Endodermal cell (in vitro differentiated cells): ENCODE results near the gene OCA2. TPM values are rescaled to one million over a fixed set of nuclear protein-coding genes. Genes with fewer than 3 reads are reported as not detected.

Source experiments
- DNase-seq: peaks from one replicate; pipeline ENCODE4 v3.0.0-alpha.2; 2017
- H3K27ac ChIP-seq: 2 replicates; pipeline ENCODE4 v1.5.1; 2013; ENCODE audit warnings: mild to moderate bottlenecking, low read depth, low read length, moderate library complexity
- H3K27me3 ChIP-seq: 2 replicates; pipeline ENCODE4 v1.6.1; 2013; ENCODE audit warnings: mild to moderate bottlenecking, low read length, moderate library complexity; ENCODE audit not compliant: insufficient read depth, control insufficient read depth, poor library complexity, severe bottlenecking
- H3K36me3 ChIP-seq: 2 replicates; pipeline ENCODE4 v1.7.0; 2013; ENCODE audit warnings: mild to moderate bottlenecking, low read length, moderate library complexity; ENCODE audit not compliant: control insufficient read depth, insufficient read depth
- H3K4me1 ChIP-seq: one replicate; pipeline ENCODE4 v1.7.0; 2013; ENCODE audit warnings: low read length; ENCODE audit not compliant: control insufficient read depth, insufficient read depth
- H3K4me3 ChIP-seq: 2 replicates; pipeline ENCODE4 v1.5.1; 2013; ENCODE audit warnings: mild to moderate bottlenecking, low read length, moderate library complexity
- H3K9ac ChIP-seq: 2 replicates; pipeline ENCODE4 v1.6.1; 2013; ENCODE audit warnings: mild to moderate bottlenecking, low read length, moderate library complexity; ENCODE audit not compliant: poor library complexity, severe bottlenecking; ENCODE audit errors: extremely low read depth
- H3K9me3 ChIP-seq: 2 replicates; pipeline ENCODE4 v1.6.1; 2013; ENCODE audit warnings: mild to moderate bottlenecking, low read length, moderate library complexity; ENCODE audit not compliant: control insufficient read depth
- H3K27ac Mint-ChIP-seq: 2 replicates; pipeline ENCODE4 v1.8.0; 2020; ENCODE audit warnings: mixed read lengths
- H3K27me3 Mint-ChIP-seq: 2 replicates; pipeline ENCODE4 v1.8.0; 2021; ENCODE audit warnings: mild to moderate bottlenecking, mixed read lengths; ENCODE audit not compliant: insufficient read depth
- H3K36me3 Mint-ChIP-seq: 2 replicates; pipeline ENCODE4 v1.8.0; 2020; ENCODE audit warnings: low read depth, mixed read lengths
- H3K4me1 Mint-ChIP-seq: 2 replicates; pipeline ENCODE4 v1.8.0; 2020; ENCODE audit warnings: mixed read lengths
- H3K4me3 Mint-ChIP-seq: 2 replicates; pipeline ENCODE4 v1.8.0; 2020; ENCODE audit warnings: mild to moderate bottlenecking, moderate library complexity, mixed read lengths
- H3K9me3 Mint-ChIP-seq: 2 replicates; pipeline ENCODE4 v1.8.0; 2020; ENCODE audit warnings: mild to moderate bottlenecking, mixed read lengths
- WGBS, 2 experiments: methylation state at CpG; one replicate each; pipeline versions ENCODE4 v1.1.5 to v1.1.7; 2013; ENCODE audit warnings: missing lambda C conversion rate in 2 of 2, mixed read lengths in 1 of 2; ENCODE audit not compliant: insufficient coverage in 1 of 2, insufficient read length in 1 of 2; 5-methylcytosine and 5-hydroxymethylcytosine counted together
- total RNA-seq, 2 donors: library from RNA; stranded (reverse); fragmentation: NEBNext Ultra II Directional in 1 of 2; extraction: Animal tissue kit (Norgen Biotek cat#: 25700) in 1 of 2; gene quantifications; 2 replicates in 1 of 2; 3 replicates in 1 of 2; pipeline ENCODE4 v1.2.1, GENCODE V29; 2021
- TF ChIP-seq, protein P1 (sequence below): fragments of 200-600 bp; sonication (generic); conservative IDR thresholded peaks from 2 replicates; pipeline ENCODE4 v1.5.0; 2021; ENCODE audit warnings: antibody characterized with exemption, mild to moderate bottlenecking

OCA2 gene
- total RNA-seq, 2 donors from 2014 or later, result 0.29 to 0.84 TPM

DNA sequence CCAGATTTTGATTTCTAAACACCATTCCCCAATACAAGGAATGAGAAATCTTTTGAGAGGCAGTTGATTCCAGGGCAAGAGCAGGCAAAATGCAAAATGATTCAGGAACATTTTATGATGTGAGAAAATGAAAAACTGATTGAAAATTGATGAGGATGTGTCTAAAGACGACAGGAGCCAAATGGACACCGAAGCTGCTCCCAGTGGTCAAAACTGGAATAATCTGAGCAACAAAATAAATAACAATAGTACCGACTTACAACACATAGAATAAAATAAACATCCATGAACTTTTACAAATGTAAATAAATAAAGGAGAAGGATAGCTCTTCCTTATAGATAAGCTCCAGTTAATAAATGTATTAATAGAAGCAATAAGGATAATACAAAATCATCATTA is 186.8 kb downstream of the OCA2 start:
- DNase-seq, result no peak
- no peak overlapping the region for H3K27ac Mint-ChIP-seq
- H3K36me3 Mint-ChIP-seq, result no peaks in the 10 kb centered on the region
- H3K4me3 Mint-ChIP-seq, result no peak overlapping the region
- Histone ChIP-seq H3K27me3 (no peaks in the 10 kb centered on the region), H3K9ac (no peak overlapping the region), H3K4me3 (no peak overlapping the region), H3K9me3 (no peaks in the 10 kb centered on the region), H3K36me3 (no peaks in the 10 kb centered on the region), H3K27ac (no peak overlapping the region), H3K4me1 (no peaks in the 10 kb centered on the region)
- no peaks in the 10 kb centered on the region for H3K4me1 Mint-ChIP-seq
- WGBS, 2 experiments, result 93% methylated on average over 2 of the region's 3 CpGs; no CpG with 5 or more reads in 1 of the 2 experiments
- peaks cover 4% of the 10 kb centered on the region for H3K9me3 Mint-ChIP-seq
- no peaks in the 10 kb centered on the region for H3K27me3 Mint-ChIP-seq
- TF ChIP-seq, protein P1, sequence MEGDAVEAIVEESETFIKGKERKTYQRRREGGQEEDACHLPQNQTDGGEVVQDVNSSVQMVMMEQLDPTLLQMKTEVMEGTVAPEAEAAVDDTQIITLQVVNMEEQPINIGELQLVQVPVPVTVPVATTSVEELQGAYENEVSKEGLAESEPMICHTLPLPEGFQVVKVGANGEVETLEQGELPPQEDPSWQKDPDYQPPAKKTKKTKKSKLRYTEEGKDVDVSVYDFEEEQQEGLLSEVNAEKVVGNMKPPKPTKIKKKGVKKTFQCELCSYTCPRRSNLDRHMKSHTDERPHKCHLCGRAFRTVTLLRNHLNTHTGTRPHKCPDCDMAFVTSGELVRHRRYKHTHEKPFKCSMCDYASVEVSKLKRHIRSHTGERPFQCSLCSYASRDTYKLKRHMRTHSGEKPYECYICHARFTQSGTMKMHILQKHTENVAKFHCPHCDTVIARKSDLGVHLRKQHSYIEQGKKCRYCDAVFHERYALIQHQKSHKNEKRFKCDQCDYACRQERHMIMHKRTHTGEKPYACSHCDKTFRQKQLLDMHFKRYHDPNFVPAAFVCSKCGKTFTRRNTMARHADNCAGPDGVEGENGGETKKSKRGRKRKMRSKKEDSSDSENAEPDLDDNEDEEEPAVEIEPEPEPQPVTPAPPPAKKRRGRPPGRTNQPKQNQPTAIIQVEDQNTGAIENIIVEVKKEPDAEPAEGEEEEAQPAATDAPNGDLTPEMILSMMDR, result peak; percentile 55

DNA sequence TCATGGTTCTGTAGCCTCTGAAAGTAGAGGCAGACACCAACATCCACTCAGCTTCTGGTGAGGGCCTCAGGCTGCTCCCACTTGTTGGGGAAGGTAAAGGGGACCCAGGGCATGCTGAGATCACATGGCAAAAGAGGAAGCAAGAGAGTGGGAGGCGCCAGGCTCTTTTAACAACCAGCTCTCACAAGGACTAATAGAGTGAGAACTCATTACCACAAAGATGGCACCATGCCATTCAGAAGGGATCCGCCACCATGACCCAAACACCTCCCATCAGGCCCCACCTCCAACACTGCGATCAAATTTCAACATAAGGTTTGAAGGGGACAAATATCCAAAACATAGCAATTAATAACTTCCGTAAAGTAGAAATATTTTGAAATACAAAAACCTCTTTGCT is 192.3 kb downstream of the OCA2 start:
- Histone ChIP-seq H3K36me3 (no peaks in the 10 kb centered on the region), H3K27ac (no peak overlapping the region), H3K9ac (no peak overlapping the region), H3K9me3 (no peaks in the 10 kb centered on the region), H3K27me3 (no peaks in the 10 kb centered on the region), H3K4me3 (no peak overlapping the region), H3K4me1 (no peaks in the 10 kb centered on the region)
- Mint-ChIP-seq H3K27me3 (no peaks in the 10 kb centered on the region), H3K36me3 (no peaks in the 10 kb centered on the region), H3K9me3 (peaks cover 4% of the 10 kb centered on the region), H3K4me1 (no peaks in the 10 kb centered on the region), H3K4me3 (no peak overlapping the region), H3K27ac (no peak overlapping the region)
- 90 to 91% methylated on average over 2 to 4 of the region's 4 CpGs for WGBS, 2 experiments
- no peak for DNase-seq
- TF ChIP-seq, protein P1, result no peak

GRCh38 chr15:27903405-27903804 is 195.7 kb downstream of the OCA2 start:
- no peaks in the 10 kb centered on the region for H3K36me3 ChIP-seq
- 83 to 100% methylated on average over 3 to 8 of the region's 9 CpGs for WGBS, 2 experiments
- H3K9me3 ChIP-seq, result no peaks in the 10 kb centered on the region
- no peak overlapping the region for H3K4me3 Mint-ChIP-seq
- no peak overlapping the region for H3K9ac ChIP-seq
- no peaks in the 10 kb centered on the region for H3K4me1 Mint-ChIP-seq
- no peak overlapping the region for H3K4me3 ChIP-seq
- TF ChIP-seq, protein P1, result no peak
- H3K36me3 Mint-ChIP-seq, result no peaks in the 10 kb centered on the region
- no peak overlapping the region for H3K27ac Mint-ChIP-seq
- H3K27ac ChIP-seq, result no peak overlapping the region
- H3K27me3 Mint-ChIP-seq, result no peaks in the 10 kb centered on the region
- H3K4me1 ChIP-seq, result no peaks in the 10 kb centered on the region
- H3K9me3 Mint-ChIP-seq, result peaks cover under 1% of the 10 kb centered on the region
- no peaks in the 10 kb centered on the region for H3K27me3 ChIP-seq
- no peak for DNase-seq
